ENCODE measurements around the gene CLDN22.

CLDN22 gene

GRCh38 chr4:183291070-183291469, 29.0 kb downstream of the CLDN22 start:
- H3K27ac ChIP-seq = no peak overlapping the region
- H3K4me3 ChIP-seq (ENCODE audit: low read depth, low read length) = no peak overlapping the region
- TF ChIP-seq CTCF (IDR thresholded peaks at IDR 0.05) = no peak
- no peaks in the 10 kb centered on the region for H3K36me3 ChIP-seq (ENCODE audit: control insufficient read depth, insufficient read depth, low read length)
- H3K79me2 ChIP-seq = no peaks in the 10 kb centered on the region
- no peaks in the 10 kb centered on the region for H3K4me1 ChIP-seq
- no peak overlapping the region for H3K4me2 ChIP-seq (ENCODE audit: low read length)
- H2AFZ ChIP-seq = no peak overlapping the region
- H3K9me3 ChIP-seq (ENCODE audit: control insufficient read depth, low read length) = no peaks in the 10 kb centered on the region
- no peaks in the 10 kb centered on the region for H3K27me3 ChIP-seq (ENCODE audit: control insufficient read depth, insufficient read depth, low read length)
- H3K9ac ChIP-seq = no peak overlapping the region

- Histone ChIP-seq H3K79me2 (no peaks in the 10 kb centered on the region), H3K36me3 (ENCODE audit: control insufficient read depth, insufficient read depth, low read length) (no peaks in the 10 kb centered on the region), H3K9ac (no peak overlapping the region), H3K27me3 (ENCODE audit: control insufficient read depth, insufficient read depth, low read length) (no peaks in the 10 kb centered on the region), H3K4me1 (no peaks in the 10 kb centered on the region), H3K9me3 (ENCODE audit: control insufficient read depth, low read length) (no peaks in the 10 kb centered on the region), H3K4me2 (ENCODE audit: low read length) (no peak overlapping the region), H3K27ac (no peak overlapping the region), H2AFZ (no peak overlapping the region), H3K4me3 (ENCODE audit: low read depth, low read length) (no peak overlapping the region)
- no peak for TF ChIP-seq CTCF (IDR thresholded peaks at IDR 0.05)
Observed at GRCh38 chr4:183289688-183290087, 30.4 kb downstream of the CLDN22 start.

- Histone ChIP-seq H3K9me3 (ENCODE audit: control insufficient read depth, low read length) (no peaks in the 10 kb centered on the region), H3K4me1 (no peaks in the 10 kb centered on the region), H2AFZ (no peak overlapping the region), H3K36me3 (ENCODE audit: control insufficient read depth, insufficient read depth, low read length) (no peaks in the 10 kb centered on the region), H3K4me3 (ENCODE audit: low read depth, low read length) (no peak overlapping the region), H3K79me2 (no peaks in the 10 kb centered on the region), H3K27ac (no peak overlapping the region), H3K27me3 (ENCODE audit: control insufficient read depth, insufficient read depth, low read length) (no peaks in the 10 kb centered on the region), H3K9ac (no peak overlapping the region), H3K4me2 (ENCODE audit: low read length) (no peak overlapping the region)
- no peak for TF ChIP-seq CTCF (IDR thresholded peaks at IDR 0.05)
Observed at GRCh38 chr4:183288955-183289354, 31.1 kb downstream of the CLDN22 start.

GRCh38 chr4:183287677-183288076, 32.4 kb downstream of the CLDN22 start:
- Histone ChIP-seq H3K27me3 (ENCODE audit: control insufficient read depth, insufficient read depth, low read length) (no peaks in the 10 kb centered on the region), H3K9me3 (ENCODE audit: control insufficient read depth, low read length) (no peaks in the 10 kb centered on the region), H3K4me2 (ENCODE audit: low read length) (no peak overlapping the region), H3K36me3 (ENCODE audit: control insufficient read depth, insufficient read depth, low read length) (no peaks in the 10 kb centered on the region), H3K4me1 (no peaks in the 10 kb centered on the region), H3K27ac (no peak overlapping the region), H3K9ac (no peak overlapping the region), H3K4me3 (ENCODE audit: low read depth, low read length) (no peak overlapping the region), H2AFZ (no peak overlapping the region), H3K79me2 (no peaks in the 10 kb centered on the region)
- no peak for TF ChIP-seq CTCF (IDR thresholded peaks at IDR 0.05)

GRCh38 chr4:183287309-183287659, 32.8 kb downstream of the CLDN22 start:
- Histone ChIP-seq H3K4me1 (no peaks in the 10 kb centered on the region), H3K36me3 (ENCODE audit: control insufficient read depth, insufficient read depth, low read length) (no peaks in the 10 kb centered on the region), H2AFZ (no peak overlapping the region), H3K9ac (no peak overlapping the region), H3K4me3 (ENCODE audit: low read depth, low read length) (no peak overlapping the region), H3K4me2 (ENCODE audit: low read length) (no peak overlapping the region), H3K27me3 (ENCODE audit: control insufficient read depth, insufficient read depth, low read length) (no peaks in the 10 kb centered on the region), H3K79me2 (no peaks in the 10 kb centered on the region), H3K27ac (no peak overlapping the region), H3K9me3 (ENCODE audit: control insufficient read depth, low read length) (no peaks in the 10 kb centered on the region)
- TF ChIP-seq CTCF (IDR thresholded peaks at IDR 0.05) = no peak
